T-helper 1 cell treated with Interleukin-12 subunit alpha and Interleukin-12 subunit beta and Interleukin-4 antibody, amounts not matched to agents 30 μg/mL and 1 μg/mL, for 36 hours (primary cell): ENCODE measurements around the gene CMKLR1.

ENCODE experiments used
- H3K27ac Mint-ChIP-seq: one replicate; pipeline ENCODE4 v1.8.0; 2021; ENCODE audit warnings: mild to moderate bottlenecking, mixed read lengths
- H3K27me3 Mint-ChIP-seq: one replicate; pipeline ENCODE4 v1.8.0; 2021; ENCODE audit warnings: low read depth, mixed read lengths
- H3K36me3 Mint-ChIP-seq: one replicate; pipeline ENCODE4 v1.8.0; 2021; ENCODE audit warnings: low read depth, mixed read lengths
- H3K4me1 Mint-ChIP-seq: one replicate; pipeline ENCODE4 v1.8.0; 2021; ENCODE audit warnings: low read depth, mixed read lengths
- H3K4me3 Mint-ChIP-seq: one replicate; pipeline ENCODE4 v1.8.0; 2021; ENCODE audit warnings: mild to moderate bottlenecking, moderate library complexity, mixed read lengths
- H3K9me3 Mint-ChIP-seq: one replicate; pipeline ENCODE4 v1.8.0; 2021; ENCODE audit warnings: mixed read lengths

Gene CMKLR1

DNA sequence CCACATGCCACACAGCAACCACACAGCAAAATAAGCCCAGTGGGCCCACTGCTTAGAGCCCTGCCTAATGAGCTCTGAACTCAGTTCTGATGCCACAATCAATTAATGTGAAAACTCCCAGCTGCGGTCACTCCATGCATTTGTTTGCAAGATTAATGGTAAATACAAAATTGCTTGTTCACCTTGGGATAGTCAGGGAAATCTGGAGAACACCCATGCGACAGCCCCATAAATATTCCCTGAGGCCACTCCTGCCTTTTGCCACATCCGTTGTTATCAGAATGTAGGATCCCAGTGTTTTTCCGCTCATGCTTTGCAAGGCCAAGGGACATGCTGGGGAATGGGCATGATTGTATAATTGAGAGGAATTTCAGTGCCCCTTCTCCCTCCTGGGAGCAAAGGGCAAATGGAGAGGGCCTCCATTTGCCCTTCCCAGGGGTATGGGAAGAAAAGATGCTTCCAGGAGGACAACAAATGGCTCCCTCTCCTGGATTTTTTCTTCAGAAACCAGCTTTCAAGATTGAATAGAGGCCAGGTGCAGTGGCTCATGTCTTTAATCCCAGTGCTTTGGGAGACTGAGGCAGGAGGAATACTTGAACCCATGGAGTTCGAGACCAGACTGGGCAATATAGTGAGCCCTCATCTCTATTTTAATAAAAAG is 30.8 kb upstream of the CMKLR1 start:
- Mint-ChIP-seq H3K27me3 (no peaks in the 10 kb centered on the region), H3K9me3 (peaks cover 15% of the 10 kb centered on the region)

DNA sequence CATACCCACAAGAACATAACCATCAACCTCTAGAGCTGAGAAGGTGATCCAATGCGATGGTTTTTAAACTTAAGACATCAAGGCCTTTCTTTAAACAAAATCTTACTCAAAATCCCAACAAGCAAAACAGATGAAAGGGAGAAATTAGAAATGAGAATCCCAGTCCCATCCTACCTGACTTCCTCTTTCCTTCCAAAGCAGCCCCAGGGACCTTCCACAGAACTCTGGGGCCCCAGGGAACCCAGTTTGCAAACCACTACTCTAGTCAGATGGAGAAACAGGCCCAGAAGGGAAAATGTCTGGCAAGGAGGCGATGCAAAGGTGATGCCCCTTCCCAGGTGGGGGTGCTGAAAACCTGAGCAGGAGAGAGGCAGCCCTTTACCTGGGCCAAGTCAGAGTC is 29.0 kb upstream of the CMKLR1 start:
- no peaks in the 10 kb centered on the region for H3K36me3 Mint-ChIP-seq
- H3K27ac Mint-ChIP-seq = no peak overlapping the region
- no peak overlapping the region for H3K4me3 Mint-ChIP-seq
- no peaks in the 10 kb centered on the region for H3K4me1 Mint-ChIP-seq
- H3K27me3 Mint-ChIP-seq = no peaks in the 10 kb centered on the region
- H3K9me3 Mint-ChIP-seq = peaks cover 11% of the 10 kb centered on the region

More for the DNA sequence above, 30.8 kb upstream of the CMKLR1 start:
- Mint-ChIP-seq H3K4me1 (no peaks in the 10 kb centered on the region), H3K36me3 (no peaks in the 10 kb centered on the region), H3K27ac (no peak overlapping the region), H3K4me3 (no peak overlapping the region)

GRCh38 chr12:108367436-108367835 is 28.3 kb upstream of the CMKLR1 start:
- Mint-ChIP-seq H3K36me3 (no peaks in the 10 kb centered on the region), H3K9me3 (peaks cover 9% of the 10 kb centered on the region), H3K27ac (no peak overlapping the region), H3K4me3 (no peak overlapping the region), H3K27me3 (no peaks in the 10 kb centered on the region), H3K4me1 (no peaks in the 10 kb centered on the region)

- Mint-ChIP-seq H3K4me3 (no peak overlapping the region), H3K9me3 (peaks cover 7% of the 10 kb centered on the region), H3K4me1 (no peaks in the 10 kb centered on the region), H3K36me3 (no peaks in the 10 kb centered on the region), H3K27me3 (no peaks in the 10 kb centered on the region), H3K27ac (no peak overlapping the region)
These were observed 26.2 kb upstream of the CMKLR1 start for GRCh38 chr12:108365324-108365723.

GRCh38 chr12:108364879-108365278 is 25.8 kb upstream of the CMKLR1 start:
- no peaks in the 10 kb centered on the region for H3K27me3 Mint-ChIP-seq
- H3K27ac Mint-ChIP-seq = no peak overlapping the region
- H3K4me3 Mint-ChIP-seq = no peak overlapping the region
- peaks cover 7% of the 10 kb centered on the region for H3K9me3 Mint-ChIP-seq
- no peaks in the 10 kb centered on the region for H3K36me3 Mint-ChIP-seq
- H3K4me1 Mint-ChIP-seq = no peaks in the 10 kb centered on the region

GRCh38 chr12:108363565-108363964 is 24.5 kb upstream of the CMKLR1 start:
- Mint-ChIP-seq H3K4me1 (no peaks in the 10 kb centered on the region), H3K27ac (no peak overlapping the region), H3K27me3 (no peaks in the 10 kb centered on the region), H3K4me3 (no peak overlapping the region), H3K36me3 (no peaks in the 10 kb centered on the region), H3K9me3 (peaks cover 7% of the 10 kb centered on the region)

- H3K4me3 Mint-ChIP-seq = no peak overlapping the region
- no peaks in the 10 kb centered on the region for H3K36me3 Mint-ChIP-seq
These were observed 24.1 kb upstream of the CMKLR1 start for GRCh38 chr12:108363165-108363564.

GRCh38 chr12:108361606-108362005 is 22.5 kb upstream of the CMKLR1 start:
- Mint-ChIP-seq H3K27me3 (no peaks in the 10 kb centered on the region), H3K27ac (no peak overlapping the region), H3K9me3 (peaks cover 7% of the 10 kb centered on the region), H3K4me1 (no peaks in the 10 kb centered on the region), H3K4me3 (no peak overlapping the region), H3K36me3 (no peaks in the 10 kb centered on the region)

More at GRCh38 chr12:108363165-108363564, 24.1 kb upstream of the CMKLR1 start:
- H3K27ac Mint-ChIP-seq = no peak overlapping the region
- H3K9me3 Mint-ChIP-seq = peaks cover 7% of the 10 kb centered on the region
- no peaks in the 10 kb centered on the region for H3K4me1 Mint-ChIP-seq
- no peaks in the 10 kb centered on the region for H3K27me3 Mint-ChIP-seq

DNA sequence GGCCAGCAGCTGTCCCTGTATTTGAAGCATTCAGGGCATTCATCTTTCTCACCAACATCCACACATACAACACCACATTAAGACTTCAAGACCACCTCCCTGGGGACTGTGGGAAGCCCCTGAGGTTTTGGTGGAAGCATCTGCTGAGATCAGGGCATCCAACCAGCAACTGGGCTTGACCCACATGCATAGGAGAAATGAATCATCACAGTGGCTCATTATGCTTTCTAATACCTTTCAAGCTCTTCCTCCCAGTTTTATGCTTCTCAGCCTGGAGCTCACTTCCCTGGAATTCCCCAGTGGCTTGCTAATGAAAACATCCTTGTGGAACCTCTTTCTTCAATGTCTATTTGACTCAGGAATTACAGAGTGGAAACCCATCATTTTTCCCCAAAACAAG is 21.4 kb upstream of the CMKLR1 start:
- Mint-ChIP-seq H3K27me3 (peaks cover 2% of the 10 kb centered on the region), H3K4me1 (no peaks in the 10 kb centered on the region), H3K27ac (no peak overlapping the region), H3K9me3 (peaks cover 7% of the 10 kb centered on the region), H3K4me3 (no peak overlapping the region), H3K36me3 (no peaks in the 10 kb centered on the region)

DNA sequence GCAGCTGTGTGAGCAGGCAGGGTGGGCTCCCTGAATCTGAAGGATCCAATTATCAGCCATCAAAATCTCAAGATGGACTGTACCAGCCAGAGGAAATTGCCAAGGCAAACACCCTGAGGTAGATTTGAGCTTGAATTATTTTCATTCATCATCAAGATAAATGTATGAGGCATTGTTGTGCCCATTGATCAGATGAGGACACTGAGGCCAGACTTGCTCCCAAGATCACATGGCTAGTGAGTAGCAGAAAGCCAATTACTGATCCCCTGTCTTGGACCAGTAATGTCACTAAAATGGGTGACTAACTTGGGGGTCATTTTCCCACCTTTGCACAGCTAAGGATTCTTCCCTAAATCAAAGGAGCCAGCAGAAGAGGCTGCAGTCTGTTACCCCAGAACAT is 20.9 kb upstream of the CMKLR1 start:
- no peak overlapping the region for H3K27ac Mint-ChIP-seq
- H3K4me1 Mint-ChIP-seq = no peaks in the 10 kb centered on the region
- H3K27me3 Mint-ChIP-seq = peaks cover 3% of the 10 kb centered on the region
- H3K36me3 Mint-ChIP-seq = no peaks in the 10 kb centered on the region
- no peak overlapping the region for H3K4me3 Mint-ChIP-seq
- H3K9me3 Mint-ChIP-seq = peaks cover 7% of the 10 kb centered on the region

DNA sequence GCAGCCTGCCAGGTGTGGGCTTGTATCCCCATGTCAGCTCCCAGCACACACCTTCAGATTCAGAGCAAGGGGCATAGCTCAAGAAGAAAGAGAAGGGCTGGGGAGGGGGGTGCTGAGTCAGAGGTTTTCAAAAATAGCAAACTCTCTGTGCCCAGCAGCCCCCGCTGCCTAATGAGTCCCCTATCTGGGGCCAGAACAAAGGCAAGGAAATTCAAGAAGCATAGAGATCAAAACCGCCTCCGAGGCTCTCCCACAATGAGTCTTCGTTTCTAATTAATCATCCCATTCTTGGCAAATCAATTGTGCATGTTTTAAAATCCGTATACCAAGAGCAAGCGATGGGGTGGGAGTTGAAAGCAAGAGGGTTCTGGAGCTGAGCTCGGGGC is 19.5 kb upstream of the CMKLR1 start:
- H3K4me3 Mint-ChIP-seq = no peak overlapping the region
- H3K27me3 Mint-ChIP-seq = peaks cover 8% of the 10 kb centered on the region

DNA sequence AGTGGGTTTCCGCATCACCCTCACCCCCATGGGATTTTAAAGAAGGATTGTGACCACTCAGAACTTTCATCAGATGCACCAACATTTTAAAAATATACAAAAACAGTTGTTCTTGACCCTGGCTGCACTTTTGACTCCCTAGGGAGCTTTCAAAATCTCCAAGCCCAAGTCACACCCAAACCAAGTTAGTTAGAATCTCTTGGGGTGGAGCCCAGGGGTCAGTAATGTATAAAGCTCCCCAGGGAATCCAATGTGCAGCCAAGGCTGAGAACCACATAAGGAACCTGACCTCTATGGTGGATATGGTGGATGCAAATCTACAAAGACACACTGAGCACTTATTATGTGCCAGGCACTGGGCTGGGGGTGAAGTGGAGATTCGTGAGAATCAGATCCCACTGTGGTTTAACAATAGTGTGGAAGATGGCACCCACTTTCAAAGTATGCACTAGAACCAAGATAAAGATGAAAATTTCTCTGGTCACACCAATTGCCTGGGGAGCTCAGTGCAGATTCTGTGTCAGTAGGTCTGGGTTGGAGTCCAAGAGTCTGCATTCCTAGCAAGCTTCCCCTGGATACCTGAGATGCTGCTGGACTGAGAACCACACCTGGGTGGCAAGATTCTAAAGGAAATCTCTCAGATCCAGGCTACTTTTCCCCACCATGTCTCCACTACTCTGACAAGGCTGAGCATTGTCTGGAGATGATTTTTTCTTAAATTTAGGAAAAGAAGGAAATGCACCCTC is 18.9 kb upstream of the CMKLR1 start:
- Mint-ChIP-seq H3K36me3 (no peaks in the 10 kb centered on the region), H3K9me3 (peaks cover 2% of the 10 kb centered on the region), H3K4me3 (no peak overlapping the region), H3K27me3 (peaks cover 11% of the 10 kb centered on the region), H3K27ac (no peak overlapping the region), H3K4me1 (no peaks in the 10 kb centered on the region)

More for the DNA sequence above, 19.5 kb upstream of the CMKLR1 start:
- Mint-ChIP-seq H3K4me1 (no peaks in the 10 kb centered on the region), H3K27ac (no peak overlapping the region), H3K9me3 (peaks cover 7% of the 10 kb centered on the region), H3K36me3 (no peaks in the 10 kb centered on the region)

- Mint-ChIP-seq H3K27ac (no peak overlapping the region), H3K27me3 (peaks cover 11% of the 10 kb centered on the region), H3K4me1 (no peaks in the 10 kb centered on the region), H3K36me3 (no peaks in the 10 kb centered on the region), H3K4me3 (no peak overlapping the region), H3K9me3 (no peaks in the 10 kb centered on the region)
These were observed 18.0 kb upstream of the CMKLR1 start for GRCh38 chr12:108356835-108357806.

DNA sequence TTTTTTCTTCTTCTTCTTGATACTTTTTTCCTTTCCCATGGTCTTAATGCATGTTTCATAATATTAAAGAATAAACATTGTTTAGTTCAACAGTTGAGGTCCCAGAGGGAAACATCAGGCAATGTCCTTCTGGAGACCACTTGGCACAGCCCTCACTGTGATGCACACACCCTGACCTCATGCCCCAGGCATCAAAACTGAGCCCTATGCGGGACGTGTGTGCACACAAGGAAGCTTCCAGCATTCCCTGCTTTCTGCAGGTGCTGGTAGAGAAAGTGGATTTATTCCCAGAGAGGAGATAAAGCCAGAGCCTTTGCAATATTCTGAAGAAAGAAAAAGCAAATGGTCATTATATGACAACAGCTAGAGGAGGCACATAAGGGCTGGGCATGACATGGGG is 16.0 kb upstream of the CMKLR1 start:
- no peak overlapping the region for H3K27ac Mint-ChIP-seq
- H3K36me3 Mint-ChIP-seq = no peaks in the 10 kb centered on the region
- no peak overlapping the region for H3K4me3 Mint-ChIP-seq
- H3K4me1 Mint-ChIP-seq = no peaks in the 10 kb centered on the region
- H3K27me3 Mint-ChIP-seq = peaks cover 11% of the 10 kb centered on the region
- H3K9me3 Mint-ChIP-seq = no peaks in the 10 kb centered on the region
